HuH-7.5 (cell line): ENCODE data around the gene SIPA1L3.
"Not testable (repeated sequence)": the region's sequence is repeated elsewhere in the genome, so short reads cannot be mapped to it uniquely, and the experiment has no call there.

Experiments used
- DNase-seq: peaks from one replicate; pipeline ENCODE4 v3.0.0; 2011; ENCODE audit warnings: low spot score

Gene SIPA1L3

DNA sequence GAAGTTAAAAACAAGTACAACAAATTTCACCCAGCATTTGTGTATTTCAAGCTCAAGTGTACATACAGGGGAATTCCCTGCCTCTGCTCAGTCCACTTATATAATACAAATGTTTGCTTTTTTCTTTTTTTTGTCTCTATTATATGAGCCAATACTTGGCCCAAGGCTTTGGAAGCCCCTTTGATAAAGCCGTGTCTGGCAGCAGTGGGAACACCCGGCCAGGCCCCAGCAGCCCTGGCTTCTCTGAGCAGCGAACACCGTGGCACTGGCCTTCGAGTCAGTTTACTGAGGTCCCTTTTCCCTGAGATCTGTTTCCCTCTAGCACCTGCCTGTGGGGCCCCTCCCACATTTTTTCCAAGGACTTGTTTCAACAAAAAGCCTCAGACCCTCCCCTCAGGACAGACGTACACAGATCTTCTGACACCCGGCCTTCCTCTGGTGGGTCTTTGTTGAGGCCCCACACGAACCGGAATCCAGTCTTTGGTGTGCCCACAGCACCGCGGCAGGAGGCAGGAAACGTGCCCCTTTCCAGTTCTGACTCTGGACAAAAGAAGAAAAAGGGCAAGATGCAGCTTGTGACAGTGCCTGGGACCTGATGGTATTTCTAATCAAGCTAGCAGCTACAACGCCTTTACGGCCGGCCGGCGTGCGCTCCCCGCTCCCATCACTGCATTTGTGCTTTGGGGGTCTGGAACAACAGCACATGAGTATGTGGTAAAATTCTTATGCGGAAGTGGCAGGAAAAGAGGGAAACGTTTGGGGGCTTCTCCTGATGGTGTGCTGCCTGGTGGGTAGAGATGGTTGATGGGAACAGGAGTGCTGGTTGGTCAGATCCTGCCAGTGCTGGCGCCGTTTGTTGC lies 13.8 kb downstream of the SIPA1L3 start:
- DNase-seq: no peak

DNA sequence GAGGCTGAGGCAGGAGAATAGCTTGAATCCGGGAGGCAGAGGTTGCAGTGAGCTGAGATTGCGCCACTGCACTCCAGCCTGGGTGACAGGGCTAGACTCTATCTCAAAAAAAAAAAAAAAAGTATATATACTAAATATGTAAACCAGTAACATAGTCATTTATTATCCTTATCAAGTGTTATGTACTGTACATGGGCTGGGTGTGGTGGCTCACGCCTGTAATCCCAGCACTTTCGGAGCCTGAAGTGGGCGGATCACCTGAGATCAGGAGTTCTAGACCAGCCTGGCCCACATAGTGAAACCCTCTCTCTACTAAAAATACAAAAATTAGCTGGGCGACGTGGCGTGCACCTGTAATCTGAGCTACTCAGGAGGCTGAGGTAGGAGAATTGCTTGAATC lies 17.6 kb downstream of the SIPA1L3 start:
- not testable (repeated sequence) for DNase-seq

DNA sequence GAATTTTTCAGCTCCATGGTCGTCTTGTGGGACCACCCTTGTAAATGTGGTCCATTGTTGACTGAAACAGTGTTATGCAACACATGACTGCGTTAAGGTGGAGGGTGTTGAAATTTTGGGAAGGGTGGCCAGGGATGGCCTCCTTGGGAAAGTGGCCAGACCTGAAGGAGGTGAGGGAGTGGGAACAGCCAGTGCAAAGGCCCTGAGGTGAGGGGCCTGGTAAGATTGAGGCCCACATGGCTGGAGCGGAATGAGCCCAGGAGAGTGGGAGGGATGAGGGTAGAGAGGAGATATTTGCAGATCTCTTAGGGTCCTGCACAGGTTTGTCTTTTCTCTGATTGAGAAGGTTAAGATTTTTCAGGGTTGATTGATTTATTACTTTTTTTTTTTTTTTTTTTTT lies 18.2 kb downstream of the SIPA1L3 start:
- no peak for DNase-seq

- DNase-seq: no peak
These were observed 19.2 kb downstream of the SIPA1L3 start for GRCh38 chr19:37926255-37926654.

GRCh38 chr19:37926711-37927110 lies 19.7 kb downstream of the SIPA1L3 start:
- DNase-seq: no peak

GRCh38 chr19:37928527-37929286 lies 21.7 kb downstream of the SIPA1L3 start:
- no peak for DNase-seq

DNA sequence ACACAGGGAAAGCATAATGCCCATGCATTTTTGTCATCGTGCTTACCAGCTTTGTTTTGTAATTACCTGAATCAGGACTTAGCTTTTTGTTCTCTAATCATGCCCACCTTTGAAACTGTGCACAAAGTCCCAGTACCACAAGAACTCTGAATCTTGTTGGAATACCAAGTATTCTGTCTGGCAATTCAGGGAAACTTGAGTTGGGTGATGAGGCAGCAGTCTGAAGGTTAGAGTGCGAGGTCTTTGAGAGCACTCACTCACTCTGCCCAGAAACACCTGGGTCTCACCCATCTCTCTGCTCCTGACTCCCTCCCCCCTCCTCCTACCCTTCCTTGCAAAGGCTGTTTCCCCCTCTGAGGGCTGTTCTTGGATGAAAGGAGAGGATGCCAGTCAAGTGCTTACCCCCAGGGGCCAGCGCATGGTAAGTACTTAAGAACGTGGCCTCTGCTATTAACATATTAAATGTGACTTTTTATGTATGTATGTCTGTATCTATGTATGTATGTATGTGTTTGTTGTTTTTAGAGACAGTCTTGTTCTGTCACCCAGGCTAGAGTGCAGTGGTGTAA lies 22.4 kb downstream of the SIPA1L3 start:
- no peak for DNase-seq

DNA sequence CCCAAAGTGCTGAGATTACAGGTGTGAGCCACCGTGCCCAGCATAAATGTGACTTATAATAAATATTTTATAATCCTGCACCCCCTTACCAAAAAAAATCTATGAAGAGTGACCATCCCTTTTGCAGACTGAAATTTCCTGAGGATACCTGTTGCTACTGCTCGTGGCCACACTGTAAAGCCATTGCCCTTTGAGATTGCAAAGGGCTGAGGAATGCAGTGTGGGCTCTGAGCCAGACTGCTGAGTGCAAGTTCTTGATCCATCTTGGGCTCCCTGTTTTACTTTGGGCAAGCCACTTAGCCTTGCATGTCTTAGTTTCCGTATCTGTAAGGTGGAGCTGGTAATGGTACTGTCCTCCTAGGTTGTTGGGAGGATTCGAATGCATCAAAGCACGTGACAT lies 23.4 kb downstream of the SIPA1L3 start:
- no peak for DNase-seq

DNA sequence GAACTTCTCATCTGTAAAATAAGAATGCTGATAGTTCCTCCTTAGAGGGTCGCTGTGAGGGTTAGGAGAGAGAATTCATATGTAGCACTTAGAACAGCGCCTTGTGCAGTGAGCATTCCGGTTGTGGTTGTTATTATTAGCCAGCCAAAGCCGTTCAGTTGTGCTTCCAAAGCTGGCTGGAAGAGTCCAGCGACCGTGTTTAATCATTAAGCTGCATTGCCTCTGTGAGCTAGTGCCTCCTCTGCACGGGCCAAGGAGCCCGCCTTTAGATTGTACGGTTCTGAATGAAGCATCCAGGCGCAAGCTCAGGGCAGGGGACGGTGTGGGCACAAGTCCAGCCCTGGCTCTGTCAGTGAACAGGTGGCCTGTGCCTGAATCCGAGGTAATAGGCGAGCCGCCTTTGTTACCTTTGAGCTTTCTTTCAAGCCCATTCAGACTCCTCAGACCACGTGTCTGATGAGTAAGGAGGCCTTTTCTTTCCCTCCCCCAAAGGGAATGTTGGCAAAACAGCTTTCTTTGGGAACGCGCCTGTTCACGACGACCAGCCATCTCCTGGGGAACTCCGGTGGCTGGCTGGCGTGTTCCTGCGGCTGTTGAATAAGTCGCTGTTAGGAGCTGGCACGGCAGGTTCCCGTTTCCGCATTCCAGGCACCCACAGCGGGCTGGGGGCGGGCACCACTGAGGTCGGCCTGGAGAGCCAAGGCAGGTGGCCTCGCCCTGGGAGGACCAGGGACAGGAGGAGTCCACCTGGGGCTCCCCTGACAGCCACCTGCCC lies 25.1 kb downstream of the SIPA1L3 start:
- peak; percentile 66 for DNase-seq

- no peak for DNase-seq
These were observed 26.3 kb downstream of the SIPA1L3 start for GRCh38 chr19:37932985-37933936.

DNA sequence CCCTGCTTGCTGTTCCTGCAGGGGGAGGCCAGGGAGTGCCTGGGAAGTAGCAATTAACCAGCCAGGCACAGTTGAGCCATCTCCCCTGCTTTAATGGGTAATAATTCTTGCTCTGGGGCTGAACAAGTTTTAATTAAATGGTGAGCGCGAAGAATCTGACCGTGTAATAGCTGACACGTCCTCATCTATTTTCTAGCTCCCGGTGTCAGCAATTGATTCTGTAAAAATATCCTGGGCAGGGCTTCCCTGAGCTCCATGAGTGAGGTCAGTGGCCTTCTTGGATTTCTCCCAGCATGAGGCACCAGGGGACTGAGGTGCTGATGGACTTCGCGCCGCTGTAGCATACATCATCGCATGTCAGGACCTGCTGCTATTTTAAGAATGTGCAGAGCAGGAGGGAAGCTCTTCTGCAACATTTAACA lies 26.9 kb downstream of the SIPA1L3 start:
- DNase-seq: peak; percentile 62

DNA sequence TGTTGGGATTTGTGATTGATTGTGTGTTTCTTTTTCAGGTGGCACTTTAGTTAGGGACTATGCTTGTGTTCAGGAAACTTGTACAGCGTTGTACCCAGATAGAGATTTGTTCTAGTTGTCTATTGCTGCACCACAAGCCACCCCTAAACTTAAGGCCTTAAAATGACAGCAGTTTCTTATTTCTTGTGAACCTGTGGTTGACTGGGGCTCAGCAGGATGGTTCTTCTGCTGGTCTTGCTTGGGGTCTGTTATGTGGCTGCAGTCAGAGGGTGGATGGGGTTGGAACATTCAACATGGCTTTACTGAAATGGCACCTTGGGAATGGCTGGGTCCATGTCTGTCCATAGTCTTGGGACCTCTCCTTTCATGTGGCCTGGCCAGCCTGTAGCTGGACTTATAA lies 28.3 kb downstream of the SIPA1L3 start:
- no peak for DNase-seq

DNA sequence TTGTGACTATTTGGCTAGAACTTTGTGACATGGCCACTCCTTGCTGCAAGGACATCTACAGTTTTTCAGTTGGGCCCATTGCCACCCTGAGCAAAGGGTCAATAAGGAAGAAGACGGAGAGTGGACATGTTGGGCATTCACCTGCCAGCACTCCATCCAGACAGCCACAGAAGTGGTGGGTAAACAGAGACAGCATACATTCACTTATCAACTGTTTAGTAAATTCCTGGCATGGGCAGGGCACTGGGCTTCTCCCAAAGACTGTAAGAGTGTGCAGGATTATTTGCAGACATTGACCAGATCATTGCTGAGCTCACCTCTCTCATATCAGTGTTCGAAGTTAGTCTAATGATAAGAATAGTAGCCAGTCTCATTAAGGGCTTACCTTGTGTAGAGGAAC lies 29.2 kb downstream of the SIPA1L3 start:
- DNase-seq: peak; percentile 47

DNA sequence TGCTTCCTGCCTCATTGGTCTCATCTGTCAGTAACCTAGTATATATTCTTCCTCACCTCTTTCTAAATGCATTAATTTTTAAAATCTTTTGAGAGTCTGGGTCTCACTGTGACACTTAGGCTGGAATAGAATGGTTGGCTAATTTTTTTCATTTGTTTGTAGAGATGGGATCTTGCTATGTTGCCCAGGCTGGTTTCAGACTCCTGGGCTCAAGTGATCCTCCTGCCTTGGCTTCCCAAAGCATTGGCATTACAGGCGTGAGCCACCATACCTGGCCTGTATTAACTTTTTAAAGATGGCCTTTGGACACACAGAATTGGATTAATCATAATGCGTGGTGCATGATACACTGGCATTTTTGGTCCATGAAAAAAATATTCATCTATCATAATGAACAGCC lies 29.9 kb downstream of the SIPA1L3 start:
- DNase-seq: no peak

DNA sequence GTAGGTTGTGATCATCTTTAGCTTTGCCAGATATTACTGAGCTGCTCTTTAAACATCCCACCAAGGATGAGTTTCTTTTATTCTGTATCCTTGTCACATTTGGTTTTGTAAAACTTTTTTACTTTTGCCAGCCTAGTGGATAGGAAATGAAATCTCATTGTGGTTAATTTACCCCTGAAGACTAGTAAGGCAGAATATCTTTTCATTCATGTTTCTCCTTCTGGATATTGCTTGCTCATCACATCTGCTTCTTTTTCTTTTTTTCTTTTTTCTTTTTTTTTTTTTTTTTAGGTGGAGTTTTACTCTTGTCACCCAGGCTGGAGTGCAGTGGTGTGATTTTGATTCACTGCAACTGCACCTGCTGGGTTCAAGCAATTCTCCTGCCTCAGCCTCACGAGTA lies 31.3 kb downstream of the SIPA1L3 start:
- no peak for DNase-seq

DNA sequence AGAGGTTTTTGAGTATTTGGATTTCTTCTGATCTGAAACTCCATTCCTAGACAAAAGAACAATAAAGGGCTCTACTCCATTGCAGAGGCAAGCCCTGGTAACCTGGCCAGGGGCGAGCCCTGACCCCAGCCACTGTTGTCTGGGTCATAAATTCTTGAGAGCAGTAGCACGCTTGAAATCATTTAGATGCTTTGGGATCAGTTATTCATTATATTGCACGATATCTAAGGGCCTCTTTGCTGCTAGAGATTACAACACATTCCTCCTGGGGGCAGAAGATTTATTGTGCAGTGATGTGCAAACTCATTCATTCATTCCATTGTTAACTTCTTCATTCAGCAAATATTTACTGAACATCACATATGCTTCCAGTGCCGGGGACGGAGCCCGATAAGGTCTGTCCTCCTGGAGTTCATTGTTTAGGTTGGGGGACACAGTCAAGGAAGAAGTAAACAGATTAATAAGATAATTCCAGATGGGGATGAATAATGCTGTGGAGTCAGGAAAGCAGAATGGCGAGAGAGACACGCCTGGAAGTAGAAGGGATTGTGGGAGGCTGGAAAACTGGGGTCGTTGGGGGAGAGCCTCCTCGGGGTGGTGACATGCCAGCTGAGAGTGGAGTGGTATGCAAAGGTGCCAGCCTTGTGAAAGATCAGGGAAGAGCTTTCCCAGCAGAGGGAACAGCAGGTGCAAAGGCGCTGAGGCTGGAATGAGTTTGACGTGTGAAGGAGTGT lies 34.9 kb downstream of the SIPA1L3 start:
- DNase-seq: peak; percentile 36

- DNase-seq: no peak
These were observed 35.5 kb downstream of the SIPA1L3 start for GRCh38 chr19:37942516-37942902.

DNA sequence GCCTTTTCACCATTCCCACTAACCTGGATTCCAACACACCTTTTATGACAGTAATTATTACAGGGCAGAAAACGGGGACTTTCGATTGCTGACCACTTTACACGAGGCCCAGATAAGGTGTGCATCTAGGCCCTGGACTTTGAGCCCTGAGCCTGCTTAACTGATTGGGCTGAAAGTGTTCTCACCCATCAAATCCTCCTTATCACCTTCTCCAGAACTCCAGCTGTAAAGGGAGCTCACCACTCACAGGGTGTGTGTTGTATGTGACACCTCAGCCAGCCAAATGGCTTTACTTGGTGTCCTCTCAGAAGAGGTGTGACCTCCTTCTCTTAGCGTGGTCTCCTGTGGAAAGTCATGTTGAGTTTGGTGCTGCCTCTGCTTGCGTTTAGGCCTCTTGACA lies 36.5 kb downstream of the SIPA1L3 start:
- DNase-seq: peak; percentile 31

GRCh38 chr19:37946132-37946531 lies 39.1 kb downstream of the SIPA1L3 start:
- no peak for DNase-seq

DNA sequence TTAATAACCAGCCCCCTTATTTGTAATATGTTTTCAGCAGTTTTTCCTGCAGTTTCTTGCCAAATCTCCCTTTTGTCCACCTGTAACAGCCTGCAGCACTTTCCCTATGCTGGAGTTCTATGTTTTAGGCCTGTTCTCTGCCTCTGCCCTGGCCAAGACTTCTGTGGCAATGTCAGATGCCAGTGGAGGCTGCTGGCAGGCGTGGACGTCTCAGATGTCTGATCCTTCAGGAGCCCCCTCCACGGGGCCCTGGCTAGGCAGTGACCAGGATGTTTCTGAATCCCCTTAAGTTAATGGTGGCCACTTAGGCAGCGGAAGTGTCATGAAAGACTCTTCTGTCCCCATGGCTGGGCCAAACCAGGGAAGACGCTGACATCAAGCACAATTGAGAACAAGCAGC lies 40.8 kb downstream of the SIPA1L3 start:
- DNase-seq: no peak
